D721Med (cell line): ENCODE data around the gene OCLN.

Experiments
- DNase-seq: peaks from one replicate; pipeline ENCODE4 v3.0.0; 2011; ENCODE audit warnings: low spot score; ENCODE audit not compliant: insufficient read length
- FAIRE-seq: peaks from 2 replicates; lab custom pipeline; 2011; peaks lifted over from hg19 to GRCh38; lab: Jason Lieb, UNC
- CTCF ChIP-seq: IDR thresholded peaks from 2 replicates; pipeline ENCODE4 v1.5.1; 2012; ENCODE audit warnings: mild to moderate bottlenecking, control low read depth; ENCODE audit not compliant: insufficient read depth; ENCODE audit errors: missing control alignments

OCLN gene

GRCh38 chr5:69494452-69494851, 1.9 kb downstream of the OCLN start:
- DNase-seq (no peak), FAIRE-seq (no peak)
- no peak for TF ChIP-seq CTCF

GRCh38 chr5:69497006-69497520, 4.5 kb downstream of the OCLN start:
- FAIRE-seq (no peak), DNase-seq (no peak)
- no peak for TF ChIP-seq CTCF

- TF ChIP-seq CTCF, result no peak
- DNase-seq (no peak), FAIRE-seq (no peak)
These were observed 5.8 kb downstream of the OCLN start for GRCh38 chr5:69498384-69498783.

- FAIRE-seq (no peak), DNase-seq (no peak)
- TF ChIP-seq CTCF, result no peak
These were observed 9.8 kb downstream of the OCLN start for GRCh38 chr5:69502367-69502766.

GRCh38 chr5:69502767-69503488, 10.3 kb downstream of the OCLN start:
- DNase-seq (no peak), FAIRE-seq (no peak)
- TF ChIP-seq CTCF, result no peak

- TF ChIP-seq CTCF, result no peak
- DNase-seq (no peak), FAIRE-seq (no peak)
These were observed 11.4 kb downstream of the OCLN start for GRCh38 chr5:69504036-69504435.

- no peak for DNase-seq
- no peak for FAIRE-seq
- no peak for TF ChIP-seq CTCF
These were observed 12.7 kb downstream of the OCLN start for GRCh38 chr5:69505306-69505705.
